Subcutaneous abdominal adipose tissue (tissue), 5 donors: ENCODE results near the gene CXXC1.
"Not testable (repeated sequence)": the region's sequence is repeated elsewhere in the genome, so short reads cannot be mapped to it uniquely, and the experiment has no call there.

Experiments
- H3K27ac ChIP-seq: one replicate; pipeline ENCODE4 v1.7.0; 2013; ENCODE audit warnings: low read depth, mild to moderate bottlenecking, inconsistent platforms, low read length, moderate library complexity
- H3K27me3 ChIP-seq, 5 donors: one replicate each; pipeline ENCODE4 v1.7.0; 2013; ENCODE audit warnings: low read length in 5 of 5, inconsistent platforms in 1 of 5; ENCODE audit not compliant: control insufficient read depth in 5 of 5, insufficient read depth in 4 of 5
- H3K36me3 ChIP-seq, 5 donors: one replicate each; pipeline ENCODE4 v1.7.0; 2013; ENCODE audit warnings: low read length in 5 of 5; ENCODE audit not compliant: control insufficient read depth in 5 of 5, insufficient read depth in 5 of 5
- H3K4me1 ChIP-seq, 5 donors: one replicate each; pipeline ENCODE4 v1.7.0; 2013; ENCODE audit warnings: low read length in 5 of 5, mild to moderate bottlenecking in 3 of 5, moderate library complexity in 1 of 5; ENCODE audit not compliant: control insufficient read depth in 5 of 5, insufficient read depth in 5 of 5
- H3K4me3 ChIP-seq, 5 donors: one replicate each; pipeline ENCODE4 v1.7.0; 2013; ENCODE audit warnings: low read length in 5 of 5, low read depth in 1 of 5
- H3K9ac ChIP-seq, 5 donors: one replicate each; pipeline ENCODE4 v1.7.0; 2013; ENCODE audit warnings: low read length in 5 of 5, mild to moderate bottlenecking in 4 of 5, moderate library complexity in 3 of 5
- H3K9me3 ChIP-seq, 5 donors: one replicate each; pipeline ENCODE4 v1.7.0; 2013; ENCODE audit warnings: low read length in 5 of 5; ENCODE audit not compliant: control insufficient read depth in 5 of 5
- donor health status: healthy.
- donor health status: healthy.
- donor health status: healthy.
- donor health status: healthy.
- donor health status: healthy.

The CXXC1 gene

DNA sequence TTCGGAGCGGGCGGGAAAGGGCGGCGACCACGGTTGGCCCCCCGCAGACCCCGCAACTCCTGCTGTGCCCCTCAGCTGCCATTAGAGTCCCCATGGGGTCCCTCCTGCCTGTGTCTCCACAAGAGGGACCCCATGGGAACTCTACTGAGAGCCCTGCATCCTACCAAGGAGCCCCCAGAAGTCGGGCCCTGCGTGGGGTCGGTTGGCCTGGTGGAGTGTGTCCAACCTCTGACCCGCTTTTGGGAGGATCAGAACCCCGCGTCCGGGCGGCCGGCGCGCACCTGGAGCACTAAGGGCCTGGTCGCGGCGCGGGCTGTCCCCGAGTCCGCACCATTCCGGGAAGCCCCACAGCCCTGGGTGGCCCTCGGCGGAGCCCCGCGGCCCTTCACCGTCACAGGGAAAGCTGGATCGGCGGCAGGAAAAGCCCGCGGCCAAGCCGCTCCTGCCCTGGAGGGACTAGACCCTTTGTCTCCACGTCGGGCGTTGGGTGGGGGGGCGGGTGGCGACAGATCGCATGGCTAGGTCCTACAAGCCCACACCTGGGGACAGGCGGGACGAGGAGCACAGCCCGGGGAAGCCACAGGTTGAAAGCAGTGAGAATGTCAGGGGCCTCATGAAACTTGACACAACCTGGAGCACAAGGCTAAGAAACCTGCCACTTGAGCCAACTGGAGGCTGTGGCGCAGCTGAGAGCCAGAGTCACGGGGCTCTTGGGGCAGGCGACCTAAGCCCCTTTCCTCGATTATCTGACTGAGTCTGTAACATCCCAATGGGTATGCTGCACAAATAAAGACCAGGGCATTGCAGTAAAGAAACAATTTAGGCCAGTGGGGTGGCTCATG is 11.2 kb upstream of the CXXC1 start:
- Histone ChIP-seq H3K9ac (peak overlapping the region in 1 of 5 donors; percentile 40), H3K27ac (no peak overlapping the region), H3K27me3 (peaks cover 2 to 12% (median 5%) of the 10 kb centered on the region in 5 donors), H3K36me3 (no peaks in the 10 kb centered on the region), H3K4me1 (peaks cover 0 to 13% (median 13%) of the 10 kb centered on the region in 5 donors), H3K4me3 (peak overlapping the region; percentile 56 to 87 (median 76)), H3K9me3 (no peaks in the 10 kb centered on the region)

DNA sequence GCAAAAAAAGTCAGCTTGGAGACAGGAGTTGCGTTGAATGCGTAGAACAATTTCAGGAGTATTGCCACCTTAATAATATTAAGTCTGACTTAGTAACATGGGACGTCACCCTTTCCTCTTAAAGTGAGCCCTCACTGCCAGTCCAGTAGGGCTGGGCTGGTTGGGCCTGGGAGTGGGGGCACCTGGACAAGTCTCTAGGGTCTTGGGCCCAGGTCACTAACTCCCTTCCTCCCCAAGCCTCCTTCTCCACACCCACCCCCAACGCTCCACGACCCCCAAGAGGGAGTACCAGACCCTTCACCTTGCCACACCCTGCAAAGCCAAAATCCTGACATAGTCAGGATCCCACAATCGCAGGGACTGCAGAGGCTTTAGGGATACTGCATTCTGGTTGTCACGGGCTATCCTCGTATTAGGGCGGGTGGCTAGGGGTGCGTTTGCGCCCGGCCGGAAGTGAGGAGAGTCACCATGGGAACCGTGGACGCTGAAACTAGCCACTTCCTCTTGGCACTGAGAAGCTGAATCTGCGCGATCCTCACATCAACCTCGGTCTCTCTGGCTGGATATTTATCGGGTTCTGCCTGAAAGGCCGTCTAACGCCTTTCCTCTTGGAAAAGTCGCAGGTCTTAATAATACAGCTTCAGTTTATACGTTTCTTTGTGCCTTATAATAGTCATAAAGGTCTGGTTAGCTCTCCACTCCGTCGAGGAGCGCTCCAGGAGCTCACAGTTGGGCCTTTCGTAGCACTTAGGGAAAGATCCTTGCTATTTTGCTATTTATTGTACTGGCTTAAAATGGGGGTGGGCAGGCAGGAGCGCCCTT is 10.3 kb upstream of the CXXC1 start:
- Histone ChIP-seq H3K9me3 (no peaks in the 10 kb centered on the region), H3K9ac (peak overlapping the region in 2 of 5 donors; percentile 40 to 53), H3K36me3 (no peaks in the 10 kb centered on the region), H3K4me3 (peak overlapping the region; percentile 56 to 87 (median 76)), H3K4me1 (peaks cover 0 to 13% (median 13%) of the 10 kb centered on the region in 5 donors), H3K27ac (no peak overlapping the region), H3K27me3 (peaks cover under 1 to 12% (median 5%) of the 10 kb centered on the region in 5 donors)

DNA sequence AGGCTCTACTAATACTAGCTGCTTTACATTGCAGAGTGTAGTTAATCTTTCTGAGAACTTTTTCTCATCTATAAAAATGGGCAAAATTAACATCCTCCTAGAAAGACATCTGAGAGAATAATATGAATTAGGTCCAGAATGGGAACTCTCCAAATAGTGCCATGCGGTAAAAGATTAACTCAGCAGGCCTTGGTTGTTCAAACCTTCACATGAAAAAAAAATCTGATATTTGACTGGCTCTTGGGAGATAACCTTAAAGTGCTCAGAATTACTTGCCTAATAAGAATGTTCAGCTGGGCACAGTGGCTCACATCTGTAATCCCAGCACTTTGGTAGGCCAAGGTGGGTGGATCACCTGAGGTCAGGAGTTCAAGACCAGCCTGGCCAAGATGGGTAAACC is 5.5 kb upstream of the CXXC1 start:
- H3K27ac ChIP-seq, result no peak overlapping the region
- no peak overlapping the region for H3K9ac ChIP-seq

DNA sequence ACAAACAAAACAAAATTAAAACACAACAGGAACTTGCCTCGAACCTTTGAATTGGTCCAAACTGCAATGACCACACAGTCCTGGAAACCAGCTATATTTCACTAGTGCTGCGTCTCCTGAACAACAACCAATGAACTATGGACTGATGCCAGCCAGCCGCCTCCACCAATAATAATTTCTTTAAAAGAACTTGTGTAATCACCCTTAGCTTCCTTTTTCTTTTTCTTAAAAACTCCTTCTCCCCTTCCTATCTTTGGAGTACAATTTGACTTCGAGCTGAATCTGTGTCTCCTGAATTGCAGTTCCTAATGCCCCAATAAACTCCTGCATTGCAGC is 1.6 kb upstream of the CXXC1 start:
- peaks cover 0 to 20% (median 17%) of the 10 kb centered on the region in 5 donors for H3K36me3 ChIP-seq
- no peaks in the 10 kb centered on the region for H3K9me3 ChIP-seq
- H3K4me1 ChIP-seq, result peaks cover 3 to 17% (median 11%) of the 10 kb centered on the region in 5 donors
- no peak overlapping the region for H3K27ac ChIP-seq
- no peaks in the 10 kb centered on the region for H3K27me3 ChIP-seq
- H3K4me3 ChIP-seq, result no peak overlapping the region
- no peak overlapping the region for H3K9ac ChIP-seq

More for the DNA sequence above, 5.5 kb upstream of the CXXC1 start:
- H3K4me3 ChIP-seq, result no peak overlapping the region
- H3K36me3 ChIP-seq, result no peaks in the 10 kb centered on the region
- no peaks in the 10 kb centered on the region for H3K27me3 ChIP-seq
- no peaks in the 10 kb centered on the region for H3K9me3 ChIP-seq
- H3K4me1 ChIP-seq, result peaks cover 0 to 10% (median 7%) of the 10 kb centered on the region in 5 donors

DNA sequence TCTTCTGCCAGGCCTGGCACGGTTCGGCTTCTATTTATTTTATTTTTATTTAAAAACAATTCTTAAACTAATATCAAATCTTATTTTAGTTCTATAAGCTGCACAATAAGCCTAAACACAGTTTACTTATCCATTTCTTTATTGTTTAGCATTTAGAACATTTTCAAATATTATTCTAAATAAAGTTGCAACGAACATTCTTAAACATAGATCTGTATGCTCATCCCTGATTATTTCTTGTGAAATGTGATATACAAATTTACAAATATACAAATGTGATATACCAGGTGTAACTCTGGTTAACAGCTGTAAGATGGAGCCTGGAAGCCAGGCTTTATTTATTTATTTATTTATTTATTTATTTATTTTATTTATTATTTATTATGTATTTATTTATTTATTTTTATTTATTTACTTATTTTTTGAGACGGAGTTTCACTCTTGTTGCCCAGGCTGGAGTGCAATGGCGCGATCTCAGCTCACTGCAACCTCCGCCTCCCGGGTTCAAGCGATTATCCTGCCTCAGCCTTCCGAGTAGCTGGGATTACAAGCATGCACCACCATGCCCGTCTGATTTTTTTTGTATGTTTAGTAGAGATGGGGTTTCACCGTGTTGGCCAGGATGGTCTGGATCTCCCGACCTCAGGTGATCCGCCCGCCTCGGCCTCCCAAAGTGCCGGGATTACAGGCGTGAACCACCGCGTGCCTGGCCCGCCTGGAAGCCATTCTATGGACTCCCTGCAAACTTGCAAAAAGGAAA is 1.0 kb upstream of the CXXC1 start:
- peaks cover 0 to 26% (median 22%) of the 10 kb centered on the region in 5 donors for H3K36me3 ChIP-seq
- H3K4me1 ChIP-seq, result peaks cover 3 to 17% (median 11%) of the 10 kb centered on the region in 5 donors
- H3K27me3 ChIP-seq, H3K9me3 ChIP-seq: not testable (repeated sequence)
- H3K9ac ChIP-seq, result peak overlapping the region; percentile 73 to 89 (median 83)
- peak overlapping the region; percentile 80 for H3K27ac ChIP-seq
- peak overlapping the region; percentile 73 to 99 (median 92) for H3K4me3 ChIP-seq

DNA sequence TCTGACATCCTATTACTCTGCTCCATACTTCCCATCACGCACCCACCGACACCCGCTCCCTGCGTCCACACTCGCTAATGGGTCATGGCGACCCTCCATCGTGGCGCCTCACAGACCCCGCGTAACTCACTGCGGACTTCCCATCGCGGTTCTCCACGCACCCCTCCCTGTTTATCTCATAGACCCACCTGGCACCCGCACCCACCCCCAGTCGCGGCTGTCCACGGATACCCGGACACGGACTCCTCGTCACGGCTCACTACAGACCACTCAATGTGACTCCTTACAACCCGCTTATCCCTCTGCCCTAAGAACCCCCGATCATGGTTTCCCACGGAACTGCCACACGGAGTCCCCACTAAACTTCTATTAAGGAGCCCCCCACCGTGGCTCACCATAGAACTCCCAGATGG is 458 bp downstream of the CXXC1 start:
- peaks cover 0 to 38% (median 35%) of the 10 kb centered on the region in 5 donors for H3K36me3 ChIP-seq
- H3K4me3 ChIP-seq, result peak overlapping the region; percentile 73 to 99 (median 92)
- H3K27ac ChIP-seq, result peak overlapping the region; percentile 80
- peaks cover 3 to 23% (median 16%) of the 10 kb centered on the region in 5 donors for H3K4me1 ChIP-seq
- peak overlapping the region; percentile 48 to 89 (median 83) for H3K9ac ChIP-seq
- H3K27me3 ChIP-seq, result no peaks in the 10 kb centered on the region
- no peaks in the 10 kb centered on the region for H3K9me3 ChIP-seq

DNA sequence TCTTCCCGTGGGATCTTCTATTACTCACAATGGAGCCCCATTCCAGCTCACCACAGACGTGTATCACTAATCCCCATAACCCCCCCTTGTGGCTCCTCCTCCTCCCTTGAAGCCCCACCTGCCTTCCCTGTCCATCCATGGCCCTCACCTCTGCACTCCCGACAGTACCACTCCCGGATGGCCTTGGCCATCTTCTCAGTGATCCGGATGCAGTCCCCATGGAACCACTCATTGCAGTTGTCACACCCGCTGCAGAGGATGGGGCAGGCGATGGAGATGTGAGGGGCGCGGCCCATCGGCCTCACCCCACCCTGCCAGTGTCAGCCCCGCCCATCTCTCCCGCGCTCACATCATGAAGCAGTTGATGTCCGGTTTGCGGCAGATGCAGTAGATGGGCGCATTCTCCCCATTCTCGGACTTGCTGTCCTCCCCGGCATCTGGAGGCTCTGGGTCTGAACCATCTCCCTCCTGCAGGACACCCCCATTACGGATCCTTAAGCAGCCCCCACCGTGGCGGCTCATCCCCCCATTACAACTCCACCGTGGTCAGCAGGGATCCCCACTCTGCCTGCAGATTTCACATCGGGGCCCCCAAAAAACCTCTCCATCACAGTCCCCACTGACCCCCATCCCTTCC is 983 bp downstream of the CXXC1 start:
- peak overlapping the region; percentile 73 to 99 (median 92) for H3K4me3 ChIP-seq
- H3K36me3 ChIP-seq, result peaks cover 0 to 38% (median 35%) of the 10 kb centered on the region in 5 donors
- peak overlapping the region in 4 of 5 donors; percentile 79 to 89 (median 85) for H3K9ac ChIP-seq
- no peaks in the 10 kb centered on the region for H3K9me3 ChIP-seq
- no peaks in the 10 kb centered on the region for H3K27me3 ChIP-seq
- H3K27ac ChIP-seq, result peak overlapping the region; percentile 80
- peaks cover 3 to 28% (median 19%) of the 10 kb centered on the region in 5 donors for H3K4me1 ChIP-seq

DNA sequence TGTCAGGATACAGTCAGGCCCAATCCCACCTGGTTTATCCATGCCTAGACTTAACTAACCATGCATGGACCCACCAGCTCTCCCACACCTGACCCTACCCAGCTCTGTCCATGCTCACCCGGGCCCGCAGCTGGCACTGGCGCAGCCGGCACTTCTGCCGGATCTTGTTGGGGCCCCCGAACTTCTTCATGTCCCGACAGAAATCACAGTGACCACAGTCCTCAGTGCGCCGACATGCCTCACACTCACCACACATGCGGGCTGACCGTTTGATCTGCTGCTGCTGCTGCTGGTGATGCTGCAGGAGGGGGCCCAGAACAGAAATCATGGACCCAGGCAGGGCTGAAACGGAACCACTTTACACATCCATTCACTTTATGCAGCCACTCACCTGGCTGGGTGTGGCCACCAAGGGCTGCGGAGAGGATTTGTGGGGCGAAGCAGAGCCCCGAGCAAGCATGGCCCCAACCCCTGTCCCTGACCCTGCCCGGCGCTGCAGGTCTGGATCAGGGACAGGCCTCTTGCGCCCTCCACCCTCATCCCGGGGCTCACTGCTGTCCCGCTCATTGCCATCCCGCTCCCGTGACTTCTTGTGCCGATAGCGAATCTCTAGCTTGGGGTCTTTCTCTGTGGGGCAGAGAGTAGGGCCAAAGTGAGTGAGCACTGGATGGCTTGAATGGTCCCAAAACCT is 1.7 kb downstream of the CXXC1 start:
- H3K27ac ChIP-seq, result no peak overlapping the region
- no peaks in the 10 kb centered on the region for H3K27me3 ChIP-seq
- H3K9ac ChIP-seq, result no peak overlapping the region
- no peaks in the 10 kb centered on the region for H3K9me3 ChIP-seq
- peaks cover 3 to 33% (median 22%) of the 10 kb centered on the region in 5 donors for H3K4me1 ChIP-seq
- H3K36me3 ChIP-seq, result peaks cover 0 to 38% (median 35%) of the 10 kb centered on the region in 5 donors
- H3K4me3 ChIP-seq, result no peak overlapping the region

DNA sequence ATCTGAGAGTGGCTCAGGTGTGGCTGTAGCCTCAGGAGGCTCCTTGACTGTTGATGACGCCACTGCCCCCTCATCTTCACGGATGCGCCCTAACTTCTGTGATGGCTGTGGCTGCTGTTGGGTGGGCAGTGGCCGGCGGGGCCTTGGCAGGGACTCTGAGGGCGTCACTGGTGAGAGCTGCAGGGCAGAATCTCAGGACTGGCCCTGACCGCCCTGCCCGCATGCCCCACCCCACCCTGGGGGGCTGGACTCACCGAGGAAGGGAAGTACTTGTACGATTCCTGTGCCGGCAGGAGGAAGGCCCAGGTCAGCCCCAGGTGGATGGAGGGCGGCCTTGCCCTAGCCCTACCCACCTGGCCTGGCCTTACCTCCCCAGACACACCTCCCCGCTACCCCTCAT is 2.4 kb downstream of the CXXC1 start:
- peaks cover 0 to 38% (median 35%) of the 10 kb centered on the region in 5 donors for H3K36me3 ChIP-seq
- no peaks in the 10 kb centered on the region for H3K9me3 ChIP-seq
- no peak overlapping the region for H3K4me3 ChIP-seq
- no peak overlapping the region for H3K9ac ChIP-seq
- H3K27ac ChIP-seq, result no peak overlapping the region
- H3K27me3 ChIP-seq, result no peaks in the 10 kb centered on the region
- peaks cover 8 to 40% (median 30%) of the 10 kb centered on the region in 5 donors for H3K4me1 ChIP-seq
